Upper lobe of left lung (tissue), 6 donors: ENCODE data around the gene SEC23A. TPM values are rescaled to one million over a fixed set of nuclear protein-coding genes. Genes with fewer than 3 reads are reported as not detected.
A peak's percentile ranks its signal among the peaks of the same experiment; 100 is the strongest.
"Not testable (repeated sequence)": the region's sequence is repeated elsewhere in the genome, so short reads cannot be mapped to it uniquely, and the experiment has no call there.

ENCODE experiments used
- ATAC-seq, 2 donors: fragments of 200-7000 bp; cut with Tn5 transposase; one replicate each; pipeline ENCODE4 v1.9.1; 2022; ENCODE audit warnings: mild to moderate bottlenecking in 2 of 2, moderate library complexity in 2 of 2; ENCODE audit not compliant: low FRiP score in 2 of 2
- DNase-seq, 2 donors: peaks; one replicate each; pipeline ENCODE4 v3.0.0-alpha.2; 2019 to 2020
- H3K27ac ChIP-seq, 4 donors: fragments of 200-600 bp; sonication (generic); one replicate each; pipeline ENCODE4 v1.5.1; 2016 to 2019
- H3K27me3 ChIP-seq, 4 donors: fragments of 200-600 bp; sonication (generic); one replicate each; pipeline ENCODE4 v1.5.1; 2017 to 2019
- H3K36me3 ChIP-seq, 4 donors: fragments of 200-600 bp; sonication (generic); one replicate each; pipeline ENCODE4 v1.5.1; 2016 to 2019
- H3K4me1 ChIP-seq, 4 donors: fragments of 200-600 bp; sonication (generic); one replicate each; pipeline ENCODE4 v1.5.1; 2018 to 2019
- H3K4me3 ChIP-seq, 4 donors: fragments of 200-600 bp; sonication (generic); one replicate each; pipeline ENCODE4 v1.5.1; 2017 to 2019; ENCODE audit warnings: mild to moderate bottlenecking in 2 of 4, moderate library complexity in 1 of 4
- H3K9me3 ChIP-seq, 4 donors: fragments of 200-600 bp; sonication (generic); one replicate each; pipeline ENCODE4 v1.5.1; 2018 to 2019
- CTCF ChIP-seq, 6 experiments: fragments of 450-650 bp in 4 of 6; fragments of 200-600 bp in 2 of 6; sonication (generic) in 2 of 6; IDR thresholded peaks; one replicate each; pipeline ENCODE4 v1.5.1; 2016 to 2019; ENCODE audit warnings: antibody characterized with exemption in 6 of 6
- EP300 ChIP-seq, 4 donors: sonication (generic); formaldehyde crosslinking; IDR thresholded peaks; one replicate each; pipeline ENCODE4 v1.5.1; 2017; ENCODE audit warnings: antibody characterized with exemption in 4 of 4, control low read depth in 2 of 4
- POLR2A ChIP-seq, 4 donors: fragments of 450-650 bp; IDR thresholded peaks; one replicate each; pipeline ENCODE4 v1.5.1; 2016 to 2017; ENCODE audit warnings: antibody characterized with exemption in 4 of 4, mild to moderate bottlenecking in 2 of 4
- POLR2AphosphoS5 ChIP-seq, 2 donors: sonication (generic); formaldehyde crosslinking; IDR thresholded peaks; one replicate each; pipeline ENCODE4 v1.5.1; 2017; ENCODE audit warnings: antibody characterized with exemption in 2 of 2
- WGBS, 2 donors: methylation state at CpG; one replicate each; pipeline ENCODE4 v1.1.5; 2017 to 2018; 5-methylcytosine and 5-hydroxymethylcytosine counted together
- total RNA-seq, 6 donors: library from RNA; depleted of rRNA in 4 of 6; stranded (reverse); fragments of >200 nt in 4 of 6; gene quantifications; one replicate each; pipeline versions ENCODE4 v1.1.0 to v1.2.1, GENCODE V29; 2016 to 2021
- donor health status: DM: no; HTN: no; CAD: no; lungs with moderate emphysema.
- donor health status: DM: no; HTN: yes; CAD: no; lungs with severe emphysema.

SEC23A gene
- total RNA-seq, 6 donors from 2014 or later = 32.5 to 70.4 (median 47.4) TPM

- Histone ChIP-seq H3K4me1 (peaks cover 5 to 13% (median 9%) of the 10 kb centered on the region in 4 donors), H3K9me3 (no peaks in the 10 kb centered on the region), H3K27me3 (no peaks in the 10 kb centered on the region), H3K4me3 (no peak overlapping the region), H3K27ac (no peak overlapping the region), H3K36me3 (no peaks in the 10 kb centered on the region)
- 89 to 94% methylated on average over 12 of the region's 12 CpGs for WGBS, 2 donors
- no peak for ATAC-seq
- TF ChIP-seq POLR2AphosphoS5 (IDR thresholded peaks at IDR 0.05) = no peak
- no peak for TF ChIP-seq EP300 (IDR thresholded peaks at IDR 0.05)
- TF ChIP-seq CTCF (IDR thresholded peaks at IDR 0.05) = no peak
- TF ChIP-seq POLR2A (IDR thresholded peaks at IDR 0.05) = no peak
- DNase-seq = no peak
Observed at GRCh38 chr14:39109893-39110715, 7.1 kb upstream of the SEC23A start.

GRCh38 chr14:39108791-39109190 is 5.8 kb upstream of the SEC23A start:
- no peak overlapping the region for H3K4me3 ChIP-seq
- DNase-seq = no peak
- H3K27ac ChIP-seq = no peak overlapping the region
- peaks cover 6 to 12% (median 8%) of the 10 kb centered on the region in 4 donors for H3K4me1 ChIP-seq
- TF ChIP-seq EP300 (IDR thresholded peaks at IDR 0.05) (no peak), POLR2AphosphoS5 (IDR thresholded peaks at IDR 0.05) (no peak), CTCF (IDR thresholded peaks at IDR 0.05) (no peak), POLR2A (IDR thresholded peaks at IDR 0.05) (no peak)
- H3K9me3 ChIP-seq = no peaks in the 10 kb centered on the region
- no peak for ATAC-seq
- no peaks in the 10 kb centered on the region for H3K36me3 ChIP-seq
- 86 to 93% methylated on average over 3 of the region's 3 CpGs for WGBS, 2 donors
- H3K27me3 ChIP-seq = no peaks in the 10 kb centered on the region

GRCh38 chr14:39107591-39107996 is 4.6 kb upstream of the SEC23A start:
- 67 to 68% methylated on average over 2 of the region's 2 CpGs for WGBS, 2 donors
- no peaks in the 10 kb centered on the region for H3K36me3 ChIP-seq
- no peaks in the 10 kb centered on the region for H3K9me3 ChIP-seq
- H3K4me1 ChIP-seq = peaks cover 6 to 10% (median 7%) of the 10 kb centered on the region in 4 donors
- ATAC-seq (no peak), DNase-seq (no peak)
- peak in 3 of 6 experiments; percentile 43 to 51 (median 48) for TF ChIP-seq CTCF (IDR thresholded peaks at IDR 0.05)
- TF ChIP-seq EP300 (IDR thresholded peaks at IDR 0.05) = no peak
- TF ChIP-seq POLR2AphosphoS5 (IDR thresholded peaks at IDR 0.05) = no peak
- no peak for TF ChIP-seq POLR2A (IDR thresholded peaks at IDR 0.05)
- no peaks in the 10 kb centered on the region for H3K27me3 ChIP-seq
- H3K4me3 ChIP-seq = no peak overlapping the region
- H3K27ac ChIP-seq = no peak overlapping the region

- not testable (repeated sequence) for DNase-seq, H3K27me3 ChIP-seq, H3K9me3 ChIP-seq, ATAC-seq, H3K36me3 ChIP-seq
- 89 to 91% methylated on average over 17 of the region's 17 CpGs for WGBS, 2 donors
- H3K4me1 ChIP-seq = peaks cover 14 to 33% (median 20%) of the 10 kb centered on the region in 4 donors
- H3K27ac ChIP-seq = peak overlapping the region; percentile 97 to 99 (median 98)
- peak overlapping the region in 3 of 4 donors; percentile 76 to 94 (median 82) for H3K4me3 ChIP-seq
Observed at GRCh38 chr14:39104078-39104801, 1.2 kb upstream of the SEC23A start.

- TF ChIP-seq EP300 (IDR thresholded peaks at IDR 0.05) (no peak), CTCF (IDR thresholded peaks at IDR 0.05) (no peak), POLR2AphosphoS5 (IDR thresholded peaks at IDR 0.05) (no peak), POLR2A (IDR thresholded peaks at IDR 0.05) (no peak)
- no peaks in the 10 kb centered on the region for H3K9me3 ChIP-seq
- DNase-seq = peak in 1 of 2 donors; percentile 21
- peak overlapping the region; percentile 97 to 99 (median 98) for H3K27ac ChIP-seq
- H3K4me1 ChIP-seq = peaks cover 14 to 45% (median 23%) of the 10 kb centered on the region in 4 donors
- H3K27me3 ChIP-seq = no peaks in the 10 kb centered on the region
- H3K36me3 ChIP-seq = no peaks in the 10 kb centered on the region
- H3K4me3 ChIP-seq = peak overlapping the region; percentile 76 to 95 (median 88)
- ATAC-seq = peak; percentile 55 to 74
- WGBS, 2 donors = 1% methylated on average over 14 to 23 of the region's 23 CpGs
Observed at GRCh38 chr14:39102265-39102968, 618 bp downstream of the SEC23A start.
